HCT116 (cell line): ENCODE results near the gene TBC1D2. TPM values are rescaled to one million over a fixed set of nuclear protein-coding genes. Genes with fewer than 3 reads are reported as not detected.

Source experiments
- ATAC-seq: fragments of 200-7000 bp; cut with Tn5 transposase; 2 replicates; pipeline ENCODE4 v1.9.1; 2020; ENCODE audit warnings: mild to moderate bottlenecking, moderate library complexity
- BruUV-seq: library from RNA; stranded (reverse); fragments of 400-500 nt; replicated peaks from 2 replicates; lab custom pipeline; 2021; lab: Mats Ljungman, UMichigan
- CTCF ChIA-PET: fragments of 300-600 bp; sonication (Branson Sonifier 250); formaldehyde crosslinking; loops from one replicate; lab custom pipeline; 2021; ENCODE audit warnings: antibody characterized with exemption; lab: Charles Lee
- POLR2A ChIA-PET: fragments of 300-600, 350-600 bp; sonication (Branson Sonifier 250); formaldehyde crosslinking; loops from one replicate; lab custom pipeline; 2021; ENCODE audit warnings: antibody characterized with exemption; lab: Charles Lee
- RAD21 ChIA-PET, 2 experiments: fragments of 300-600 bp; sonication (Branson Sonifier 250); formaldehyde crosslinking; loops; one replicate each; lab custom pipeline; 2023; ENCODE audit warnings: low total read pairs in 2 of 2; ENCODE audit not compliant: uncharacterized antibody in 2 of 2, unreplicated experiment in 2 of 2, low non-redundant PET in 1 of 2; lab: Charles Lee
- DNase-seq: peaks from one replicate; pipeline ENCODE4 v3.0.0-alpha.2; 2010; ENCODE audit warnings: low read depth, low spot score
- H2AFZ ChIP-seq: fragments of 200-600 bp; shearing (Covaris generic), sonication (generic); 2 replicates; pipeline ENCODE4 v1.6.1; 2017; ENCODE audit warnings: low read depth, mixed run types, mixed read lengths, antibody characterized with exemption, low read length; ENCODE audit not compliant: poor library complexity, severe bottlenecking
- H3K27ac ChIP-seq: 2 replicates; pipeline ENCODE4 v1.5.1; 2012; ENCODE audit warnings: low read depth, low read length
- H3K27me3 ChIP-seq: fragments of 200-600 bp; sonication (generic); 2 replicates; pipeline ENCODE4 v1.6.1; 2016; ENCODE audit warnings: mixed run types, low read length, mixed read lengths; ENCODE audit not compliant: insufficient read depth
- H3K36me3 ChIP-seq, 2 experiments: fragments of 200-500 bp in 1 of 2; fragments of 200-600 bp in 1 of 2; sonication (Bioruptor generic) in 1 of 2; sonication (generic) in 1 of 2; 2 replicates each; pipeline versions ENCODE4 v1.5.1 to v1.6.1; 2014 to 2016; ENCODE audit warnings: low read length in 2 of 2, inconsistent platforms in 1 of 2, mixed read lengths in 1 of 2, mixed run types in 1 of 2; ENCODE audit not compliant: insufficient read depth in 2 of 2, control insufficient read depth in 1 of 2
- H3K4me1 ChIP-seq, 2 experiments: fragments of 200-600 bp in 1 of 2; sonication (generic) in 1 of 2; 2 replicates each; pipeline versions ENCODE4 v1.5.1 to v1.6.1; 2012 to 2017; ENCODE audit warnings: low read length in 2 of 2, inconsistent platforms in 1 of 2, mild to moderate bottlenecking in 1 of 2, mixed read lengths in 1 of 2, mixed run types in 1 of 2, moderate library complexity in 1 of 2; ENCODE audit not compliant: insufficient read depth in 2 of 2, control insufficient read depth in 1 of 2
- H3K4me2 ChIP-seq: fragments of 200-600 bp; sonication (generic); 2 replicates; pipeline ENCODE4 v1.6.1; 2017; ENCODE audit warnings: mixed run types, low read length, mixed read lengths
- H3K4me3 ChIP-seq, 2 experiments: fragments of 200-600 bp in 1 of 2; sonication (generic) in 1 of 2; replicated peaks in 1 of 2; 2 replicates each; pipeline ENCODE4 v1.5.1; 2011 to 2016; ENCODE audit warnings: low read length in 2 of 2, control low read depth in 1 of 2, low read depth in 1 of 2, mild to moderate bottlenecking in 1 of 2, mixed read lengths in 1 of 2, mixed run types in 1 of 2
- H3K79me2 ChIP-seq: fragments of 200-600 bp; sonication (generic); 2 replicates; pipeline ENCODE4 v1.6.1; 2017; ENCODE audit warnings: mild to moderate bottlenecking, mixed run types, low read length, moderate library complexity, mixed read lengths; ENCODE audit not compliant: insufficient read depth
- H3K9ac ChIP-seq: fragments of 200-600 bp; sonication (generic); 2 replicates; pipeline ENCODE4 v1.6.1; 2016; ENCODE audit warnings: low read length, mixed read lengths
- H3K9me2 ChIP-seq: fragments of 200-600 bp; sonication (generic), shearing (Covaris generic); 2 replicates; pipeline ENCODE4 v1.6.1; 2017; ENCODE audit warnings: mixed run types, mild to moderate bottlenecking, moderate library complexity; ENCODE audit not compliant: insufficient read depth
- H3K9me3 ChIP-seq, 2 experiments: fragments of 200-500 bp in 1 of 2; fragments of 200-600 bp in 1 of 2; sonication (Bioruptor generic) in 1 of 2; sonication (generic) in 1 of 2; 2 replicates each; pipeline ENCODE4 v1.6.1; 2014 to 2017; ENCODE audit warnings: low read length in 2 of 2, mixed read lengths in 2 of 2, inconsistent platforms in 1 of 2, low read depth in 1 of 2, mild to moderate bottlenecking in 1 of 2, mixed run types in 1 of 2, moderate library complexity in 1 of 2; ENCODE audit not compliant: control insufficient read depth in 1 of 2, insufficient read depth in 1 of 2
- H4K20me1 ChIP-seq: fragments of 200-600 bp; sonication (generic), shearing (Covaris generic); 2 replicates; pipeline ENCODE4 v1.6.1; 2017; ENCODE audit warnings: mixed run types, mild to moderate bottlenecking, moderate library complexity; ENCODE audit not compliant: insufficient read depth
- CBX3 ChIP-seq: IDR thresholded peaks from 2 replicates; pipeline ENCODE4 v1.6.1; 2012; ENCODE audit warnings: low read depth
- CEBPB ChIP-seq: IDR thresholded peaks from 2 replicates; pipeline ENCODE4 v1.6.1; 2012; ENCODE audit warnings: low read depth
- ELF1 ChIP-seq: IDR thresholded peaks from 2 replicates; pipeline ENCODE4 v1.6.1; 2012; ENCODE audit warnings: low read depth, borderline replicate concordance
- EZH2 ChIP-seq: fragments of 200-600 bp; sonication (generic); IDR thresholded peaks from 2 replicates; pipeline ENCODE4 v1.6.1; 2017; ENCODE audit warnings: antibody characterized with exemption, mixed run types
- EZH2phosphoT487 ChIP-seq: fragments of 200-600 bp; IDR thresholded peaks from 2 replicates; pipeline ENCODE4 v1.6.1; 2018; ENCODE audit warnings: antibody characterized with exemption, borderline replicate concordance
- FOSL1 ChIP-seq: IDR thresholded peaks from 2 replicates; pipeline ENCODE4 v1.6.1; 2012; ENCODE audit warnings: low read depth
- JUND ChIP-seq: IDR thresholded peaks from 2 replicates; pipeline ENCODE4 v1.6.1; 2012
- POLR2AphosphoS5 ChIP-seq: IDR thresholded peaks from 2 replicates; pipeline ENCODE4 v1.6.1; 2011; ENCODE audit warnings: mild to moderate bottlenecking, low read depth, low read length, moderate library complexity
- REST ChIP-seq: IDR thresholded peaks from 2 replicates; pipeline ENCODE4 v1.6.1; 2012; ENCODE audit warnings: low read depth
- SP1 ChIP-seq: IDR thresholded peaks from 2 replicates; pipeline ENCODE4 v1.6.1; 2012; ENCODE audit warnings: low read depth
- intact Hi-C: fragments of 100-400 bp; cut with micrococcal nuclease; formaldehyde crosslinking; loops from 2 replicates; pipeline ENCODE4 v1.10.0; 2022
- total RNA-seq: library from RNA; stranded (reverse); gene quantifications from one replicate; pipeline ENCODE4 v1.2.1, GENCODE V29; 2021; ENCODE audit not compliant: unreplicated experiment
- TF ChIP-seq, protein P1 (sequence below): IDR thresholded peaks from 2 replicates; pipeline ENCODE4 v1.6.1; 2012
- TF ChIP-seq, protein P2 (sequence below): IDR thresholded peaks from 2 replicates; pipeline ENCODE4 v1.6.1; 2011; ENCODE audit warnings: mild to moderate bottlenecking, low read length, moderate library complexity; ENCODE audit not compliant: insufficient replicate concordance; ENCODE audit errors: extremely low read depth

TBC1D2 gene
- total RNA-seq, 1 experiment from 2014 or later, result 9.8 TPM

DNA sequence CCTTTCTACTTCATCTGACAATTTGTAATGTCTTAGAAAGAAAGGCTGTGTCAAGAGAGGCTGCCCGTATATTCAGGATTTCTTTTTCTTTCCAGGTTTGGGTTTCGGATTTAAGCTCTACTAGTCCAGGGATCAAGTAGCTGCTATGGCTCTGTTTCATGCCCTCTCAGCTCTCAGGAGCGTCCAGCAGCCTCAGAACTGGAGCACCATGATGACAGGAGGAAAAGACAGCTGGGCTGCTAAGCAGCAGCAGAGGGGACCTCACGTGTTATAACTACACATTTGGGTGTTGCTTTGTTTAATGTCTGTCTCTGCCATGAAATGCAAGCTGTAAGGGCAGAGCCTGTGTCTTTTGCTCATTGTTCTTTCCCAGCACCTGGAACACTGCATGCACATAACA, 28.5 kb downstream of the TBC1D2 start:
- ChIA-PET RAD21 (no interaction called here), POLR2A (no interaction called here), CTCF (no interaction called here)
- Histone ChIP-seq H3K4me3 (no peak overlapping the region), H3K4me2 (no peak overlapping the region), H2AFZ (no peak overlapping the region), H3K9ac (no peak overlapping the region), H3K9me3 (no peaks in the 10 kb centered on the region), H3K4me1 (peaks cover 32 to 42% of the 10 kb centered on the region in 2 experiments), H3K36me3 (peaks cover 2 to 10% of the 10 kb centered on the region in 2 experiments; a peak in 1 of 4 replicates), H3K27me3 (no peaks in the 10 kb centered on the region), H3K27ac (no peak overlapping the region), H3K79me2 (no peaks in the 10 kb centered on the region), H3K9me2 (no peaks in the 10 kb centered on the region), H4K20me1 (no peaks in the 10 kb centered on the region)
- intact Hi-C loops, result no loop called here
- ATAC-seq (no peak), DNase-seq (no peak)
- BruUV-seq, result no TSS peak
- TF ChIP-seq ELF1, result no peak
- no peak for TF ChIP-seq CBX3
- no peak for TF ChIP-seq SP1
- TF ChIP-seq, protein P1, sequence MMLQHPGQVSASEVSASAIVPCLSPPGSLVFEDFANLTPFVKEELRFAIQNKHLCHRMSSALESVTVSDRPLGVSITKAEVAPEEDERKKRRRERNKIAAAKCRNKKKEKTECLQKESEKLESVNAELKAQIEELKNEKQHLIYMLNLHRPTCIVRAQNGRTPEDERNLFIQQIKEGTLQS, result no peak
- no peak for TF ChIP-seq EZH2
- TF ChIP-seq POLR2AphosphoS5, result no peak
- no peak for TF ChIP-seq JUND

DNA sequence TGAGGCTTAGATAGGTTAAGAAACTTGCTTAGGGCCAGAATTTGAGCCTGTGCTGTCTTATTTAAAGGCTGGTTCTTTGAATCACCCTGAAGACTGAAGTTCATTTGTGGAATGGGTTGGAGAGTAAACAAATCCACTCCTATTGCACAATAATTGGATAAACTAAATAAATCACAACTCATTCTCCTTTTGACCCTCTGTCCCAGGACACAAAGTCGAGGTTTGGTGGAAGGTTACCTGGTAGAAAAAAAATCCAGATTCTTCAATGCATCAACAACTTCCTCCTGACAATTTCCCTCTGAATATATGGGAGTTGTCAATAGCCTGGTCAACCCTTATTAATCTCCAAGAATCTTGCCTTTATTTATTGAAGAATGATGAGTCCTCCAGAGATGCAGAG, 28.9 kb downstream of the TBC1D2 start:
- no peak overlapping the region for H3K9ac ChIP-seq
- no peak overlapping the region for H3K4me2 ChIP-seq
- peaks cover 2 to 14% of the 10 kb centered on the region in 2 experiments; a peak in 1 of 4 replicates for H3K36me3 ChIP-seq
- ChIA-PET CTCF (interaction anchor here (0.6 kb wide), 1 partner anchor 107 kb away, joined by 7 read pairs; no protein-coding TSS in a partner anchor), POLR2A (no interaction called here), RAD21 (no interaction called here)
- no peak overlapping the region for H2AFZ ChIP-seq
- H3K4me1 ChIP-seq, result peaks cover 29 to 42% of the 10 kb centered on the region in 2 experiments
- H3K27ac ChIP-seq, result no peak overlapping the region
- TF ChIP-seq POLR2AphosphoS5 (no peak), REST (no peak), FOSL1 (no peak), CEBPB (no peak), EZH2phosphoT487 (no peak)
- TF ChIP-seq, protein P1, result no peak
- TF ChIP-seq, protein P2, sequence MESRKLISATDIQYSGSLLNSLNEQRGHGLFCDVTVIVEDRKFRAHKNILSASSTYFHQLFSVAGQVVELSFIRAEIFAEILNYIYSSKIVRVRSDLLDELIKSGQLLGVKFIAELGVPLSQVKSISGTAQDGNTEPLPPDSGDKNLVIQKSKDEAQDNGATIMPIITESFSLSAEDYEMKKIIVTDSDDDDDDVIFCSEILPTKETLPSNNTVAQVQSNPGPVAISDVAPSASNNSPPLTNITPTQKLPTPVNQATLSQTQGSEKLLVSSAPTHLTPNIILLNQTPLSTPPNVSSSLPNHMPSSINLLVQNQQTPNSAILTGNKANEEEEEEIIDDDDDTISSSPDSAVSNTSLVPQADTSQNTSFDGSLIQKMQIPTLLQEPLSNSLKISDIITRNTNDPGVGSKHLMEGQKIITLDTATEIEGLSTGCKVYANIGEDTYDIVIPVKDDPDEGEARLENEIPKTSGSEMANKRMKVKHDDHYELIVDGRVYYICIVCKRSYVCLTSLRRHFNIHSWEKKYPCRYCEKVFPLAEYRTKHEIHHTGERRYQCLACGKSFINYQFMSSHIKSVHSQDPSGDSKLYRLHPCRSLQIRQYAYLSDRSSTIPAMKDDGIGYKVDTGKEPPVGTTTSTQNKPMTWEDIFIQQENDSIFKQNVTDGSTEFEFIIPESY, result no peak
- H3K27me3 ChIP-seq, result no peaks in the 10 kb centered on the region
- no peaks in the 10 kb centered on the region for H3K9me2 ChIP-seq
- no peaks in the 10 kb centered on the region for H3K79me2 ChIP-seq
- intact Hi-C loops, result no loop called here
- no peaks in the 10 kb centered on the region for H3K9me3 ChIP-seq
- no peaks in the 10 kb centered on the region for H4K20me1 ChIP-seq
- DNase-seq (no peak), ATAC-seq (no peak)
- BruUV-seq, result no TSS peak
- H3K4me3 ChIP-seq, result no peak overlapping the region
